CD4-positive, alpha-beta T cell treated with Interleukin-17A for 4 hours (primary cell): ENCODE data around the gene ANKRD39.

ENCODE experiments used
- DNase-seq: peaks from one replicate; pipeline ENCODE4 v3.0.0-alpha.2; 2020; ENCODE audit warnings: mixed read lengths

Gene ANKRD39

DNA sequence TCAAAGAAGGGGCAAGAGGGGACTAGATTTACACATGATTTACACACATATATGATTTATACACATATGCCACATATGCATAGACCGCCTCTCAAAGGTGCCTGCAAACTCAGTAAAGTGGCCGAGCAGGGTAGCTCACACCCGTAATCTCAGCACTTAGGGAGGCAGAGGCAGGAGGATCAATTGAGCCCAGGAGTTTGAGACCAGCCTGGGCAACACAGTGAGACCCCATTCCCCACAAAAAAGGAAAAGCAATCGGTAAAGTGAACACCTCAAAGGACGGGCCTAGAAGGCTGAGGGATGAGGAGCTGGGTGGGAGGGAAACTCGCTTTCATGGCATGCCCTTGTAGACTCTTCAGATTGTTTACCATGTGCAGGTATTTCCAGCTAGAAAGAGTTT, 5.1 kb downstream of the ANKRD39 start:
- no peak for DNase-seq

DNA sequence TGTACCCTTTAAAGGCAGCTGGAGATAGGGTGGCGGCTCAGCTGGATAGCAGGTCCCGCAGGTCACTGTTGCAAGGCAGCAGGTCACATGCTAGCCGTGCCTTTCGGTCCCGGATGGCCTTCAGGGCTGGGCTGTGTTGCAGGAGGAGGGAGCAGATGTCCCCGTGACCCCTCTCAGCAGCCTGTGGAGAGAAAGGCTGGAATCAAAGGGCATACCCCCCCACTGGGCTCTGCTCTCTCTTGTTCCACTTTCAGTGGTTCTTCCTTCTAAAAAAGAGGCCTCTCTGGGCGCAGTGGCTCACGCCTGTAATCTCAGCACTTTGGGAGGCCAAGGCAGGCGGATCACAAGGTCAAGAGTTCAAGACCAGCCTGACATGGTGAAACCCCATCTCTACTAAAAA, 9.6 kb downstream of the ANKRD39 start:
- no peak for DNase-seq

DNA sequence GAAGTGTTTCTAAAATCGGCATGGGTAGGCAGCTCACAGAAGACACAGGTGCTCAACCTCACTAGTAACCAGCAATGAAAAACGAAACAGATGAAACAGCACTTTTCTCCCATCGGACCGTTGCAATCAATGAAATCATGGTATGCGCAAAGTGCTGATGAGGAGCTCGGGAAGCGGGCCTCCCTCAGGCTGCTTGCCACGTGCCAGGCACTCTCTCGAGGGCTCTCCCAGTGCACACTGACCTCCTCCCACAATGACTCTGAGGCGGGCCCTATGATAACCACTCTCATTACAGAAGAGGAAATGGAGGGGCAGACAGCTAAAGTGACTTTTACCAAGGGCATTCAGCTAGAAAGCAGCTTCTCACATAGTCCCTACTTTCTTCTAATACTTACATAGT, 10.2 kb downstream of the ANKRD39 start:
- no peak for DNase-seq

DNA sequence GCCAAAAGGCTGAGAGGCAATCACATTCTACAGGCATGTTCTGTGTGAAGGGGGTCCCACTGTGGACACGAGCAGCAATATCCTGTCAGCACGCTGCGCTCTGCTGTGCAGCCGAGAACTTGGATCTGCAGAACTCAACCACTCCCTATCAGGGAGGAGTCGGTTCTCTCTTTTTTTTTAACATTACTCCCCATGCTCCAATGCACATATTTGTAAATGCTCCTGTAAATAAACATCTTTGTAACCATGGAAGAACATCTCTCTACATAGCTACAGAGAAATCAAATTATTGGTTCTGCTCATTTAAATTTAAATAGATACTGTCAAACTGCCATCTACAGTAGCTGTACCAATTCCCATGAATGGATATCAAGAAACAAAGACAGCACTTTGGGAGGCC, 11.0 kb downstream of the ANKRD39 start:
- DNase-seq, result no peak

DNA sequence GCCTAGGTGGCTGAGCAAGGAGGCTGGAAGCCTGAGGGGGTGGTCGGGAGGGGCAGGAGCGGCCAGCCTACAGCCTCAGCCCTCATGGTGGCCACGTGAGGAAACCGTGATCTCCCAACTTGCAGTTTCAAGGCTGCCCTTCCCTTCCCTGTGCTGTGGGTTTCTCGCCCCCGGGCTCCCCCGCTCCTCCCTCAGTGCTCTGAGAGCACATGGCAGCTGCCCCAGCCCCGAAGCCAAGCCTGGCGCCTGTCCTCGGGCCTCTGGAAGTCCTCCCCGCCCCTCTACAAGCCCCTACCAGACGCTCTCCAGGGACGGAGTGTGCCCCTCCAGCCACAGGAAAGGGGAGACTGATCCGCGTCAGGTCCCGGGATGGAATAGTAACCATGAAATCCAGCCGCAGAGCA, 13.4 kb downstream of the ANKRD39 start:
- DNase-seq, result no peak

DNA sequence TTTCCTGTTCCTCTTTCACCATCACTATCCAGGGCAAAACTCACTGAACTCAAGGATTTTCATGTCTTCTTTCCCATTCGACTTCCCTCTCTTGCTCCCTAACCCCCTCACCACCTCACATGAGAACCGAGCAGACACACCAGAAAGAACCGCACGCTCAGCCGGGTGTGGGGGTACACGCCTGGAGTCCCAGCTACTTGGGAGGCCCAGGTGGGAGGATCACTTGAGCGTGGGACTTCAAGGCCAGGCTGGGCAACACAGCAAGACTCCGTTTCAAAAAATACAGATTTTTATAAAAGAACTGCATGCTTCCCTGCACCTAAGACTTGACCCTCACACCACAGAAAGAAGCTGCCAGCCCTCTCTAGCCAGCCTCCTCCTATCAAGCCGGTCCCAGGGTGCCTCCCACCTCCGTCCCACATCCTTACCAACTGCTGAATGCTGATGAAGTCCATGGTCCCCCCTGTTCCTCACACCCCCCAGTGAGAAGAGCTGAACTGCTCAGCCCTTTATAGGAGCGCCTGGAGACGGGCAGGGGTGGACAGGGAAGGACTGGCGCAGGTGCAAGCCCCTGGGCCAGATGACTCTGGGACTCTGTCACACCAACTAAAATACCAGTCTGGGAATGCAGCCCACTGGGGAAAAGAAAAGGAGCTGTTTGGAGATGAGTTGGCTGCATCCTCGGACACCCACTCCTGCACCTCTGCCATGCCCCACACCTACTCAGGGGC, 14.1 kb downstream of the ANKRD39 start, which contains the start of gene ANKRD23:
ANKRD23 (minus strand) TSS at position 484 of the 731 bp plus-strand sequence; CDS start at position 455, 29 bp downstream.
- DNase-seq, result no peak

DNA sequence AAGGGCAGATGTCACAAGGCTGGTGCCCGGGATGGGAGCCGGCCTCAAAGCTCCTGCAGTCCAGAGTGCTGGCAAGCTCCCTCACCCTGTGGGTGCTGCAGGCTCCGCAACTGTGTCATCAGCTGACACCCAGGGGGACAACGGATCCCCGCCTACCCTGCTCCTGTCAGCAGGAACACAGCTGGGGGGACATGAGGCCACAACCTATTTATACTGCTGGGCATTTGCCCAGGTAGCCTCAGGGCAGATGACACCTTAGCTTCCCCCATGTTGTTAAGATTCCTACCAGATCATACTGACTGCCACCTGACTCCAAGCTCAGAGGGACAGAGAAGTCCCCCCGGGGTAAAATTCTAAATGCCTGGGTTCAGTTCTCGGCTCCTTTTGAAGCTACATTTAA, 15.2 kb downstream of the ANKRD39 start:
- DNase-seq, result no peak

DNA sequence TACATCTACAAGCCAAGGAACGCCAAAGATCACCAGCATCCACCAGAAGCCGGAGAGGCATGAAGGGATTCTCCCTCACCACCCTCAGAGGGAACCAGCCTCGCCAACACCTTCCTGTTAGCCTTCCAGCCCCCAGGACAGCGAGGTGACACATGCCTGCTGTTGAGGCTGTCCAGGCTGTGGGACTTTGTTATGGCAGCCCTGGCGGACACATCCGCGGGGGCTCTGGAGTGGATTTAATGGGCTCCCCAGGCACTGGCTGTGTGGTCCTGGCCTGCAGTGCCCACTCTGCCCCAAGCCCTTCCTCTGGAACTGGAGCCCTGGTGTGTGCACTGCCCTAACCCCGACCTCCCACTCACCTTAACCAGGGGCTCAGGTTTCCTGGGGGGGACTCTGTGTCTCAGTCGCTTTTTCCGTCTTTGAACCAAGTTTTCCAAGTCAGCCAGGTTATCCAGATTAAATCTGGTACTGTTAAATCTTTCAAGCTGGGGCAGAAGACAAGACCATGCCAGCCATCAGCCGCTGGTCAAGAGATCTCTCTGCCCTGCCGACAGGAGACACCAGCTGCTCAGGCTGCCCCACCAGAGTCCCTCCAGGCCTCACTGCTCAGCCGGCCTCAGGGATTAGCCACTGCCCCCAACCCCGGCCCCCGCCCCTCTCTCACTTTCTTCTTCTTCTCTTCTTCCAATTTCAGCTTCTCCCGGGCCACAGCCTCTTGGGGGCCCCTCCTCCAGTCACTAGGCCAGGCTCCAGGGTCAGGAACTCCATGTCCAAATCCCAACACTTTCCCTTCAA, 15.9 kb downstream of the ANKRD39 start:
- DNase-seq, result no peak

DNA sequence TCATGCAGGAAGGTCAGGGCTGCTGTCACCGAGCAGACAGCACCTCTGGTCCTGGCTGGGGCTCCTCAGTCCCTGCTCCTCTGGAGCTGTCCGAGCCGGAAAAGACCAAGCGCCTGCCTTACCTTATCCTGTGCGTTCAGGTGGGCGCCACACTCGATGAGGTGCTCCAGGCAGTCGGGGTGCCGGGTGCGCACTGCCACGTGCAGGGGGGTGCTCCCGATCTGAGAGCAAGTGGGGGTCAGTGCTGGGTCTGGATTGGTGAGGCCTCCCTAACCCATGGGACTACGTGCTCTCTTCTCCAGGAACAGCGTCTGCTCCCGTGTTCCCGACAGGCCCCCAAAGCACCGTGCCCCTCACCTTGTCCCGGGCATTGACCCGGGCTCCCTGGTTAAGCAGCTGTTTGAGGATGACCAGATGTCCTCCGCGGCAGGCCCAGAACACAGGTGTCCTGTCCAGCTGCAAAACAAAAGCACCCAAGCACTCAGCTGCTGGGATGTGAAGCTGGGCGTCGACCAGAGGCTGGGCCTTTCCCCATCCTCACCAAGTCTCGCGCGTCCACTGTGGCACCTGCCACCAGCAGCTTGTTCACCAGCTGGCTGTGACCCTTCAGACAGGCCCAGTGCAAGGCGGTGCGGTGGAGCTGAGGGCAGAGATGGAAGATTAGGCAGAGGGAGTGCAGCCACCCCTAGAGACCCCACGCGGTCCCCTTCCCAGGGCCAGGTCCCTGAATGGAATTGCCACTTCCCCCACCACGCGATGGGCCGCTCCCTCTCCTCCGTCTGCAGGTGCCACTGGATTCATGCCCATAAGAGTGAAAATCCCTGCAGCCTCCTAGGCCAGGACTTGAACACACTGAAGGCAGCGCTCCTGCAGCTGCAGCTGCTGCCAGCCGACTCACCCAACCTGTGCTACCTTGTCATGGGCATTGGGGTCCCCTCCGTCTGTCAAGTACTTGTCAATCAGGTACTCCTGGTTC, 17.7 kb downstream of the ANKRD39 start:
- no peak for DNase-seq

DNA sequence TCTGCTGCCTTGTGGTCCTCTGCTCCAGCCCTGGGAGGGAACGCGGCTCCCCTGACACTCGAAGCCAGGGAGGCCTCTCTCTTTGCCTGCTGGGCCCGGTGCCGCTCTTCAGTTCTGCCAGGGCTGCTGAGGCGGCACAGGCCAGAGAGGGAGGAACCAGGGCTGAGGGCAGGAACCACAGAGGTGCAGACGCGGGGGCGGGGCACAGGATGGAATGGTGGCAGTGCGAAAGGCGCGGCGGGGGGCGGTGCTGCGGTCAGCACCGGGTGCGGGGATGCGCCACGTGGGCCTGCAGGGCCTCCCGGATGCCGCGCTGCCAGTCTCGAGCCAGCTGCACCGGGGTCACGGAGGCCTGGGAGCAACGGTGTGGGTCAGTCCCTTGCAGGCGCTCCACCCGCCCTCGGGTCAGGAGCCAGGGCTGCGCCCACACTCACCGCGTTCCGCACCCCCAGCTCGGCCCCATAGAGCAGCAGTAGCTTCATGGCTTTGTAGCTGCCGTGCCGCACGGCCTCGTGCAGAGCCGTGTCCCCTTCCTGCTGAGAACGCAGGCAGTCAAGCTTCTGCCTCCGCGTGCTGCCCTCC, 18.4 kb downstream of the ANKRD39 start:
- peak; percentile 95 for DNase-seq

DNA sequence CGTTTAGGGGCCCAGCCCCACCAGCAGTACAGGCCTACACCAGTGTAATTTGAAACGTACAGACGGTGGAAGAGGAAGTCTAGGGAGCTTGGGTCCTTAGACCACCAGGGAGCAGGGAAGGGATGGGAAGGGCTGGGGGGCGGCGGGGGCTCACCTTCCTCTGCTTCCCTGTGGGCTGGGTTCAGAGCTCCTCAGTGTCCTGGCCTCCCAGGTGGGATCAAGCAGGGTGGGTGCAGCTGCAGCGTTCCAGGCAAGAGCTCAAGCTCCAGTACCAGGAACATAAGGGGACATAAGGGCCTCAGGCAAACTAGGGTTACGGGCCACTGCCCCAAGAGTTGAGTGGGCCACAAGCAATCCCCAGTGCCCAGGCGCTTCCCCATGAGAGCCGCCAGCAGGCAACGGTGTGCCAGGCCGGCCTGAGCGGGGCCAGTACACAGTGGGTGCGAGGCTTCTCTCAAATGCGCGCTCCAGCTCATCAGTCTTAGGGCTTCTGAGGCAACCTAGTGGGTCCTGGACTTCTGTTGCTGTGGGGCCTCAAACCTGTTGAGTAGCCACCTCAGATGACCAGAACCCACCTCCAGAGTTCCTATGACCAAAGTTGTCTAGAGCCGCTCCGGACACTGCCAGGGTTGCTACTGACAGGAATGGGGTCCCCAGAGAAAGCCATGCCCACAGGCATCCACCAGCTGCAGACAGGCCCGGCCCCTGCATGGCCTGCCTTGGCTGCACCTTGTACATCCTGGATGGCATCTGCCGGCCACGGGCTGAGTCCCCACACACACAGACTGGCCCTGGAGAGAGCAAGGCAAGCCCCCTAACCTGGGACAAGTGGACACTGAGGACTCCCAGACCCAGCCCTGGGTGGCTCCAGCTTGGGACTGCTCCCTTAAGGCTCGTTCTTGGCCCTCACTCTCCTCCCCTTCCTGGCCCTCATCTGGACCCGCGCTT, 19.2 kb downstream of the ANKRD39 start:
- DNase-seq, result no peak

DNA sequence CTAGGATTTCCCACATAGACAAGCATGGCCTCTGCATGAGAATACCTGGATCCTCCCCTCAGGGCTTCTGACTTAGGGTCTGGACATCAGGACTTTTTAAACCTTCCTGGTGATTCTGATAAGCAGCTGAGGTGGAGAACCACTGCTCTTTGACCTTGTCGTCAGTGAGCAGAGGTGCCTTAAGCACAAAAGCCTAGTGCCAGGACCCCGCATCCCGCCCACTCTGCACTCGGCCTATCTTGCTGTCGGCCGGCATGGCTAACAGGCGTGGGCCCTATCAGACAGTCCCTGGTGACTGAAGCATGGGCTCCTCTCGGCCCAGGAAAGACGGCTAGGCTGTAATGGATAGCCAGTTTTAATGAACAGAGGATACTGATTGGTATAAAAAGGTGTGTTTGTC, 20.2 kb downstream of the ANKRD39 start:
- no peak for DNase-seq

DNA sequence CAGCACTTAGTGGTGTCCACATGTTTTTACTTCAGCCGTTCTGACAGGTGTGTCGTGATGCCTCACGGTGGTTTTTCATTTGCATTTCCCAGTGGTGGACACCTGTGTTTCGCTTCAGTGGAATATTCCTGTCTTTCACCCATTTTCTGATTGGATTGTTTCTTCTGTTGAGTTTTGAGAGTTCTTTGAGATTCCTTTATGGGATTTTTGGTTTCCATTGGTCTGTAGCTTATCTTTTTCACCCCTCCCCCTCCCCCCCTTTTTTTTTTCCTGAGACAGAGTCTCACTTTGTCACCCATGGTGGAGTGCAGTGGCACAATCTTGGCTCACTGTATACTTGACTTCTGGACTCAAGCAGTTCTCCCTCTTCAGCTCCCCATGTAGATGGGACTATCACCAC, 22.0 kb downstream of the ANKRD39 start:
- DNase-seq, result no peak

DNA sequence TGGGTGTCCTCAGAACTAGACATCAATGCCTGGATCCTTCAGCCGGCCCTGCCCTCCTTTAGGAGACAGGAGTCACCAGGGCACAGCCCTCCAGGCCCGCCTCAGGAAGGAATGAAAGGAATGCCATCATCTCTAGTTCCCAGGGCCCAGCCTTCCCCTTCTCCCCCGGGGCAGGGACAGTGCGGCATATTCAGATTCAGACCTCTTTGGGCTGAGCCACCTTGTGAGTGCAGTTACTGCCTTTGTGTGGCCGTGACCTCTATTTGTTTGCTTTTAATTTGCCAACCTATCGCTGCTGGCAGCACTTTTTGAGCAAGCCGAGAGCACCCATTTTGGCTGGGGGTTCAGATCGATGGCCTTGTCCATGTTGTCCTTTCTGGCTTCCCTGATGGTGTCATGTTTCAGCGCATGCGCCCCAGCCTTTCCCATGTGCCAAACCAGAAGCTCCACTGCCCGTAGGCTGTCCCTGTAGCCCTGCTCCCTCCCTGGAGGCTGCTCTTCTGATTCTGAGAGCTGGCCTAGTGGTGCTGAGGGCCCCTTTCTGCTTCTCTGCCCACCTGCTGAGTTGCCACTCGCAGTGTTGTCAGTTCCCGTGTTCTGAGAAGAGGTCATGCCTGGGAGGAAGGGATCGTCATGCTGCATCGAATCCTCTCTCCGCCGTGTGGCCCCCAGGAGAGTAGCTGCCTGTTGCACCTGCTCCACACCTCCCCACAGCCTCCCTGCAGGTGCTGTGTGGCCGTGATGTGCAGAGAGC, 24.9 kb downstream of the ANKRD39 start:
- DNase-seq, result no peak

DNA sequence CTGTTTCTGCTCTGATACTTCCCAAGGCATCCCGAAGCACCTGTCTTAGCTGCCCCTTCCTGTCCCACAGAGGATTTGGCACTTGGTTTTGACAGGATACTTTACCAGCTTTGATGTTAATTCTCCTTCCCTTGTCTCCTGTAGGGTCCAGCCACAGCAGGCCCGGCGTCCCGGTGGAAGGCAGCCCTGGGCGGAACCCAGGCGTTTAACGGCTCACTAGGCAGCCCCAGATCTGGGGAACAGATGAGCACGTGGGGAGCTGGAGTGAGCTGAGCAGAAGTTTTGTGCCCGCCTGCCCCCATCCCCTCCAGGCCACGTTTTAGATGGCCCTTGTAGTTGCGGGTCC, 25.4 kb downstream of the ANKRD39 start:
- DNase-seq, result no peak

DNA sequence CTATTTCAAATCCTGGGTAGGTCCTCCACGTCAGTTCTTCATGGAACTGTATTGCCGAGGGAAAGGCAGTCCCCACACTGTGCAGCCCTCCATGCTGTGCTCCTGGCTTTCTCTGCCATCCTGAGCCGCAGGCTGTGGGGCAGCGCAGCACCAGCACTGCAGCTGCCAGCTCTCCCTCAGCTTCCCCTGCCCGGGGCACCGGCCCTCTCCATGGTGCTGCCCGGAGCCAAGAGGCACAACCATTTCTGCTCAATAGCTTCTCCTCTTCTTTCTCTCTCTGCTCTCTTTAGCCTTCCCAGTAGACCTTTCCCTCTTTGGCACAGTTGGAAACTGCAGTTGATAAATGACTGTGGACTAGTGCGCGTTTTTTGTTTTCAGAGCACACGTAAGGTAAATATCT, 26.1 kb downstream of the ANKRD39 start:
- no peak for DNase-seq

DNA sequence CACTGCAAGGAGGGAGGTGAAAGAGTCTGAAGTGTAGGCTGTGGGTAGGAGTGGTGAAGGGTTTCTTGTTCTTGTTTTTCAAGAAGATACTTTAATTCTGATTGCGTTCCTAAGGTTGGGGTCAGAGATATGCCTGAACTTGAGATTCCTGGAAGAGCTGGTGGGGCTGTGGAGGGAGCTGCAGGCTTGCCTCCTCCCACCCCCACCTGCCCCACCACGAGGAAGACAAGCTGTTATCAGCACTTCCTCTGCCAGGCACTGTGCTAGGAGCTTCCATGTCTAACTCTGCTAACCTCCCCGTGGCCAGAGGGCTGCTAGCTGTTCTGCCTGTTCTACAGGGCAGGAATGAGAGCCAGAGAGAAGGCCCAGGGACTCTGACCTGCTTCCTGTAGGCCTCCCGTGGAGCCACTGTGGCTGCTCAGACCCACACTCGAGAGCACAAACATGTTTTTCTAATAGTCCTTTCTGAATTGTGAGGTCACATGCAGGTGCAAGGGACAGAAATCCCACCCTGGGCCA, 27.7 kb downstream of the ANKRD39 start:
- DNase-seq, result no peak

DNA sequence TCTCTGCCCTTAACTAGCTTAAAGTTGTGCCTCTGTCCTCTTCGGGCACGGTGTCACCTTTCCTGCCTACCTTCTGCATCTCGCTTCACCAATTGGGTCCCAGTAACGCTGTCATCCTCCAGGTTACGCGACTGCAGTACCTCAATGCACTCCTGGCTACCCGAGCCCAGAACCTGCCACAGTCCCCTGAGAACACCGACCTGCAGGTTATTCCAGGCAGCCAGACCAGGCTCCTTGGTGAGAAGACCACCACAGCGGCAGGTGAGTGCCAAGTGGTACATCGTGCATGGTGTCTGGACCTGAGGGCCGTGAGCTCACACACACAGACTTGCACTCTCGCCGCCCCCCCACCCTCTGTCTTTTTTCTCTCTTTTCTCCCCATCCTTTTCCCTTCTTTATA, 28.9 kb downstream of the ANKRD39 start:
- DNase-seq, result no peak

DNA sequence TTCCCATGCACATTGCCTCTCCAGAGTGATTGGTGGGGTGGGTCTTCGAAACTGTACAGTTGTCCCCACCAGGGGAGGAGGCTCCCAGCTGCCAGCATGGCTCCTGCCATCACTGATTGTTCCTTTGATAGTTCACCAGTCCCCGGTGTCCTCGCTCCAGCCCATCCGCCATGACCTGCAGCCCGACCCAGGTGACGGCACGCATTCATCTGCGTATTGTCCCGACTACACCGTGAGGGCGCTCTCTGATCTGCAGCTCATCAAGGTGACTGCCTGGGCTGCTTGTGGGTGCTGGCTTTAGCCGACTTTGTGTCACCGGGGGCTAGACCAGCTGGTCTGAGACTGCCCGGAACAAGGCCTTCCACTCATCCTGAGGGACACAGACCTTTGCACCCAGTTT, 29.4 kb downstream of the ANKRD39 start:
- DNase-seq, result no peak

DNA sequence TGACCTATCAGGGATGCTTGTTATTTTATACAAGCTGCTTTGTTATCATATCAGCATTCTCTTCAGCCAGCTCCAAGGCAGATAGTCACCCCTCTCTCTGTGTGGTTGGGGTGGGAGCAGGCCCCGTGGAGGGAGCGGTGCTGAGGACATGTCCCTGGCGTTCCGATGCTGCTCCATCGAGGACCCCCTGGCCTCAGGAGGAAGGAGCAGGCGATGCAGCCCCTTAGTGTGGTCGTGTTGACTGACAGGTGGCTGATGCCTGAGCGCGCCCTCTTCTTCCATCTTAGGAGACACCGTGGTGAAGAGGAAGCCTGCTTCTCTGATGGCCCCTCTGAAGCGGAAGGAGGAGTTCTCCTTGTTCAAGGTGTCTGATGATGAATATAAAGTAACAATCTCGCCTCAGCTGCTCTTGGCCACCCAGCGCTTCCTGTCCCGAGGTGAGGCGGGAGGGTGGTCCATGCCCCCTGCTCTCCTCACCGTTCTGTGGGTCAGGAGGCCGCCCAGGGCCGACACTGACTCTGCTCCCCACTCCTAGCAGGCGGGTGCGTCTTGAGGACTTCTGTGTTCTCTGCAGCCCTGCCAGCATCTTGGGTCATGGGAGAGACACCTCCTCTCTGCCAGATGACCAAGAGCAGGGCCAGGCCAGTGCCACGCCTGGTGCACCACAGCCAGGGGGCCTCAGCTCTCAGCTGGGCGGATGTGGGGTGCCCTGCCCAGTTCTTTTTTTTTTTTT, 31.1 kb downstream of the ANKRD39 start:
- DNase-seq, result no peak
